CD14-positive monocyte (primary cell): ENCODE data around the gene SUPT5H. TPM values are rescaled to one million over a fixed set of nuclear protein-coding genes. Genes with fewer than 3 reads are reported as not detected.

Source experiments
- DNase-seq, 3 donors: peaks; one replicate each; pipeline ENCODE4 v3.0.0-alpha.2; 2011 to 2022
- H2AFZ ChIP-seq: 2 replicates; pipeline ENCODE4 v1.6.0; 2012; ENCODE audit warnings: mild to moderate bottlenecking, low read depth, low read length, inconsistent platforms; ENCODE audit not compliant: insufficient read depth, poor library complexity, severe bottlenecking
- H3K27ac ChIP-seq, 2 donors: 1 replicate in 1 of 2; 2 replicates in 1 of 2; pipeline ENCODE4 v1.5.1; 2012 to 2013; ENCODE audit warnings: low read length in 2 of 2, control low read depth in 1 of 2, inconsistent platforms in 1 of 2, low read depth in 1 of 2, mild to moderate bottlenecking in 1 of 2
- H3K27me3 ChIP-seq, 2 donors: one replicate each; pipeline versions ENCODE4 v1.6.0 to v1.6.1; 2011 to 2013; ENCODE audit warnings: low read length in 2 of 2; ENCODE audit not compliant: control insufficient read depth in 2 of 2, insufficient read depth in 2 of 2
- H3K36me3 ChIP-seq, 2 donors: replicated peaks in 1 of 2; 1 replicate in 1 of 2; 2 replicates in 1 of 2; pipeline versions ENCODE4 v1.5.1 to v1.6.1; 2012 to 2013; ENCODE audit warnings: low read length in 2 of 2, control low read depth in 1 of 2, inconsistent platforms in 1 of 2, mild to moderate bottlenecking in 1 of 2; ENCODE audit not compliant: insufficient read depth in 2 of 2, control insufficient read depth in 1 of 2
- H3K4me1 ChIP-seq, 2 donors: 1 replicate in 1 of 2; 2 replicates in 1 of 2; pipeline versions ENCODE4 v1.5.1 to v1.6.1; 2012 to 2013; ENCODE audit warnings: low read length in 2 of 2, control low read depth in 1 of 2, inconsistent platforms in 1 of 2, mild to moderate bottlenecking in 1 of 2, moderate library complexity in 1 of 2; ENCODE audit not compliant: insufficient read depth in 2 of 2, control insufficient read depth in 1 of 2
- H3K4me2 ChIP-seq: replicated peaks from 2 replicates; pipeline ENCODE3; 2012; ENCODE audit warnings: low read length, moderate library complexity, mild to moderate bottlenecking; ENCODE audit not compliant: poor library complexity, severe bottlenecking; ENCODE audit errors: extremely low read depth
- H3K4me3 ChIP-seq, 3 experiments: fragments of 200-600 bp in 1 of 3; sonication (generic) in 1 of 3; replicated peaks in 1 of 3; 1 replicate in 2 of 3; 2 replicates in 1 of 3; pipeline ENCODE4 v1.5.1; 2011 to 2013; ENCODE audit warnings: low read length in 3 of 3, mild to moderate bottlenecking in 3 of 3, control low read depth in 2 of 3, low read depth in 2 of 3, inconsistent platforms in 1 of 3, moderate library complexity in 1 of 3
- H3K79me2 ChIP-seq: 2 replicates; pipeline ENCODE4 v1.6.0; 2012; ENCODE audit warnings: mild to moderate bottlenecking, control low read depth, inconsistent platforms, low read length, moderate library complexity; ENCODE audit not compliant: insufficient read depth
- H3K9ac ChIP-seq: 2 replicates; pipeline ENCODE4 v1.6.0; 2017; ENCODE audit warnings: low read length, mild to moderate bottlenecking; ENCODE audit not compliant: insufficient read depth, poor library complexity, severe bottlenecking
- H3K9me3 ChIP-seq, 2 donors: replicated peaks in 1 of 2; 1 replicate in 1 of 2; 2 replicates in 1 of 2; pipeline versions ENCODE4 v1.5.1 to v1.6.1; 2012 to 2013; ENCODE audit warnings: low read length in 2 of 2, control low read depth in 1 of 2; ENCODE audit not compliant: control insufficient read depth in 1 of 2, insufficient read depth in 1 of 2
- H4K20me1 ChIP-seq: 2 replicates; pipeline ENCODE4 v1.6.0; 2012; ENCODE audit warnings: mild to moderate bottlenecking, low read length, control low read depth, moderate library complexity; ENCODE audit not compliant: insufficient read depth
- H3K27ac Mint-ChIP-seq, 7 donors: one replicate each; pipeline ENCODE4 v1.8.0; 2020; ENCODE audit warnings: mild to moderate bottlenecking in 7 of 7, mixed read lengths in 7 of 7, moderate library complexity in 6 of 7, inconsistent platforms in 2 of 7
- H3K27me3 Mint-ChIP-seq, 3 donors: one replicate each; pipeline ENCODE4 v1.8.0; 2021 to 2022; ENCODE audit warnings: low read depth in 3 of 3, mild to moderate bottlenecking in 3 of 3, mixed read lengths in 3 of 3, moderate library complexity in 3 of 3, inconsistent platforms in 1 of 3
- H3K36me3 Mint-ChIP-seq, 2 donors: one replicate each; pipeline ENCODE4 v1.8.0; 2020; ENCODE audit warnings: mixed read lengths in 2 of 2, inconsistent platforms in 1 of 2, mild to moderate bottlenecking in 1 of 2
- H3K4me1 Mint-ChIP-seq: one replicate; pipeline ENCODE4 v1.8.0; 2020; ENCODE audit warnings: mild to moderate bottlenecking, mixed read lengths
- H3K4me3 Mint-ChIP-seq, 2 donors: one replicate each; pipeline ENCODE4 v1.8.0; 2020; ENCODE audit warnings: mild to moderate bottlenecking in 2 of 2, mixed read lengths in 2 of 2, moderate library complexity in 1 of 2
- H3K9me3 Mint-ChIP-seq, 7 donors: one replicate each; pipeline ENCODE4 v1.8.0; 2020 to 2022; ENCODE audit warnings: mixed read lengths in 7 of 7, mild to moderate bottlenecking in 6 of 7, moderate library complexity in 6 of 7, inconsistent platforms in 2 of 7
- CTCF ChIP-seq: fragments of 200-600 bp; IDR thresholded peaks from one replicate; pipeline ENCODE4 v1.8.0; 2022; ENCODE audit warnings: antibody characterized with exemption, mild to moderate bottlenecking
- WGBS: methylation state at CpG from one replicate; pipeline ENCODE4 v1.1.5; 2013; ENCODE audit warnings: missing lambda C conversion rate; ENCODE audit not compliant: insufficient coverage; 5-methylcytosine and 5-hydroxymethylcytosine counted together
- intact Hi-C, 2 donors: fragments of 100-400 bp; cut with micrococcal nuclease; formaldehyde crosslinking; loops; one replicate each; pipeline versions ENCODE4 v1.15.0 to v1.15.1; 2023
- polyA plus RNA-seq, 3 donors: library from polyadenylated mRNA; depleted of rRNA in 1 of 3; unstranded in 2 of 3; stranded (reverse) in 1 of 3; fragments of 300-500 nt in 2 of 3; fragments of >200 nt in 1 of 3; fragmentation: Illumina TruSeq in 2 of 3; gene quantifications; 1 replicate in 2 of 3; 2 replicates in 1 of 3; pipeline ENCODE4 v1.2.3, GENCODE V29; 2012 to 2021

Gene SUPT5H
- polyA plus RNA-seq, 3 donors: 43.6 to 83.2 (median 50.7) TPM

- Mint-ChIP-seq H3K27me3 (peaks cover 15 to 21% (median 19%) of the 10 kb centered on the region in 3 donors), H3K9me3 (peaks cover 0 to 4% (median 0%) of the 10 kb centered on the region in 7 donors), H3K36me3 (peaks cover 26 to 44% of the 10 kb centered on the region in 2 donors), H3K4me3 (no peak overlapping the region), H3K4me1 (no peaks in the 10 kb centered on the region), H3K27ac (no peak overlapping the region)
- no peak overlapping the region for H3K4me3 ChIP-seq
- no peak for TF ChIP-seq CTCF
- H3K36me3 ChIP-seq: peaks cover 31 to 39% of the 10 kb centered on the region in 2 donors
- H3K4me1 ChIP-seq: no peaks in the 10 kb centered on the region
- H3K27ac ChIP-seq: no peak overlapping the region
- 90% methylated on average over 2 of the region's 6 CpGs for WGBS
- no peaks in the 10 kb centered on the region for H3K9me3 ChIP-seq
- no peaks in the 10 kb centered on the region for H4K20me1 ChIP-seq
- no peaks in the 10 kb centered on the region for H3K79me2 ChIP-seq
- DNase-seq: no peak
- H3K4me2 ChIP-seq: no peak overlapping the region
- no peak overlapping the region for H2AFZ ChIP-seq
- peaks cover under 1 to 7% of the 10 kb centered on the region in 2 donors for H3K27me3 ChIP-seq
- intact Hi-C loops: loop anchor here in 1 of 2 donors (10.0 kb wide), 1 partner anchor 183 kb away; no protein-coding TSS in a partner anchor
- no peak overlapping the region for H3K9ac ChIP-seq
Measured at GRCh38 chr19:39492225-39492624, 46.8 kb downstream of the SUPT5H start.

DNA sequence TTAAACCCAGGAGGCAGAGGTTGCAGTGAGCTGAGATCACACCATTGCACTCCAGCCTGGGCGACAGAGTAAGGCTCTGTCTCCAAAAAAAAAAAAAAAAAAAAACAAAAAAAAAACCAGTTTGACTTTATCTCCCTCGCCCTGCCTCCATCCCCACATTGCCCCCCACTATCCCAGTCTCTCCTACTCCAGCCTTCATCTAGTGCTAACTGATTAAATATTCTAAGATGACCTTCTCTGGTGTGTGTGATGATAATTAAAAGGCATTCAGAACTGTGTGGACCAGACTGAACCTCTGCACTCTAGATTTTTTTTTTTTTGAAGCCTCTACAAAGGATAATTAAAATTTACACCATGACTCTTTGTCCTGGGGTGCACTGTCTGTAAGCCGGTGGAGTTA lies 47.4 kb downstream of the SUPT5H start:
- H4K20me1 ChIP-seq: no peaks in the 10 kb centered on the region
- H3K4me1 ChIP-seq: peaks cover 0 to 1% of the 10 kb centered on the region in 2 donors
- H3K4me1 Mint-ChIP-seq: no peaks in the 10 kb centered on the region
- H3K9ac ChIP-seq: no peak overlapping the region
- peaks cover 21 to 26% (median 24%) of the 10 kb centered on the region in 3 donors for H3K27me3 Mint-ChIP-seq
- H2AFZ ChIP-seq: no peak overlapping the region
- intact Hi-C loops: loop anchor here in 1 of 2 donors (10.0 kb wide), 1 partner anchor 182 kb away; no protein-coding TSS in a partner anchor
- no CpG with 5 or more reads among the region's 3 CpGs for WGBS
- no peak overlapping the region for H3K4me2 ChIP-seq
- no peak overlapping the region for H3K27ac ChIP-seq
- H3K36me3 ChIP-seq: peaks cover 31 to 38% of the 10 kb centered on the region in 2 donors
- H3K4me3 Mint-ChIP-seq: no peak overlapping the region
- peaks cover 24 to 39% of the 10 kb centered on the region in 2 donors for H3K36me3 Mint-ChIP-seq
- H3K27me3 ChIP-seq: peaks cover 5 to 13% of the 10 kb centered on the region in 2 donors
- no peaks in the 10 kb centered on the region for H3K79me2 ChIP-seq
- H3K4me3 ChIP-seq: no peak overlapping the region
- H3K27ac Mint-ChIP-seq: peak overlapping the region in 1 of 7 donors; percentile 64
- peaks cover 0 to 4% (median 0%) of the 10 kb centered on the region in 7 donors for H3K9me3 Mint-ChIP-seq
- no peak for TF ChIP-seq CTCF
- DNase-seq: no peak
- peaks cover 0 to 1% of the 10 kb centered on the region in 2 donors for H3K9me3 ChIP-seq
